Measurements from ENCODE around the gene FLG.
"Not testable (repeated sequence)": the region's sequence is repeated elsewhere in the genome, so short reads cannot be mapped to it uniquely, and the experiment has no call there.

FLG gene

GRCh38 chr1:152325111-152325510 lies at the start of gene FLG:
FLG (minus strand) TSS chr1:152325239; CDS start chr1:152315456, 9,783 bp downstream.
- DNase-seq (ENCODE audit: low read depth in 2 of 2), result no peak

- no peak for DNase-seq (ENCODE audit: low read depth in 2 of 2)
Observed at GRCh38 chr1:152374451-152374850, 49.4 kb upstream of the FLG start.

GRCh38 chr1:152372672-152373071 lies 47.6 kb upstream of the FLG start:
- DNase-seq (ENCODE audit: low read depth in 2 of 2), result no peak

GRCh38 chr1:152367436-152367835 lies 42.4 kb upstream of the FLG start:
- no peak for DNase-seq (ENCODE audit: low read depth in 2 of 2)

GRCh38 chr1:152359906-152360305 lies 34.9 kb upstream of the FLG start, which contains the start of gene FLG2:
FLG2 (minus strand) TSS chr1:152360006; CDS start chr1:152358884, 1,122 bp downstream.
- DNase-seq (ENCODE audit: low read depth in 2 of 2), result no peak

- no peak for DNase-seq (ENCODE audit: low read depth in 2 of 2)
Observed at GRCh38 chr1:152356736-152357135, 31.7 kb upstream of the FLG start.

- DNase-seq (ENCODE audit: low read depth in 2 of 2), result no peak
Observed at GRCh38 chr1:152349611-152350010, 24.6 kb upstream of the FLG start.

- no peak for DNase-seq (ENCODE audit: low read depth in 2 of 2)
Observed at GRCh38 chr1:152348447-152348846, 23.4 kb upstream of the FLG start.

- peak in 1 of 2 donors; percentile 55 for DNase-seq (ENCODE audit: low read depth in 2 of 2)
Observed at GRCh38 chr1:152347116-152347728, 22.2 kb upstream of the FLG start.

GRCh38 chr1:152344438-152344837 lies 19.4 kb upstream of the FLG start:
- no peak for DNase-seq (ENCODE audit: low read depth in 2 of 2)

GRCh38 chr1:152343006-152343405 lies 18.0 kb upstream of the FLG start:
- no peak for DNase-seq (ENCODE audit: low read depth in 2 of 2)

- no peak for DNase-seq (ENCODE audit: low read depth in 2 of 2)
Observed at GRCh38 chr1:152335399-152335798, 10.4 kb upstream of the FLG start.

- no peak for DNase-seq (ENCODE audit: low read depth in 2 of 2)
Observed at GRCh38 chr1:152328801-152329391, 3.9 kb upstream of the FLG start.

- no peak for DNase-seq (ENCODE audit: low read depth in 2 of 2)
Observed at GRCh38 chr1:152313970-152314369, 11.1 kb downstream of the FLG start.

- DNase-seq (ENCODE audit: low read depth in 2 of 2), result no peak
Observed at GRCh38 chr1:152313319-152313801, 11.7 kb downstream of the FLG start.

- not testable (repeated sequence) for DNase-seq (ENCODE audit: low read depth in 2 of 2)
Observed at GRCh38 chr1:152312169-152312568, 12.9 kb downstream of the FLG start.

- DNase-seq (ENCODE audit: low read depth in 2 of 2), result no peak
Observed at GRCh38 chr1:152309955-152310354, 15.1 kb downstream of the FLG start.

GRCh38 chr1:152309320-152309901 lies 15.6 kb downstream of the FLG start:
- not testable (repeated sequence) for DNase-seq (ENCODE audit: low read depth in 2 of 2)

GRCh38 chr1:152308758-152309157 lies 16.3 kb downstream of the FLG start:
- DNase-seq (ENCODE audit: low read depth in 2 of 2), result not testable (repeated sequence)

- DNase-seq (ENCODE audit: low read depth in 2 of 2), result not testable (repeated sequence)
Observed at GRCh38 chr1:152307970-152308369, 17.1 kb downstream of the FLG start.

- DNase-seq (ENCODE audit: low read depth in 2 of 2), result not testable (repeated sequence)
Observed at GRCh38 chr1:152306123-152306522, 18.9 kb downstream of the FLG start.

GRCh38 chr1:152304773-152305172 lies 20.3 kb downstream of the FLG start:
- DNase-seq (ENCODE audit: low read depth in 2 of 2), result not testable (repeated sequence)

Data from activated CD4-positive, alpha-beta T cell treated with anti-CD3 and anti-CD28 coated beads for 24 hours (primary cell).